ENCODE measurements around the gene EXOC6. TPM values are rescaled to one million over a fixed set of nuclear protein-coding genes. Genes with fewer than 3 reads are reported as not detected.

Gene EXOC6
- total RNA-seq, 4 donors from 2014 or later: 5.9 to 16.6 (median 11.2) TPM

DNA sequence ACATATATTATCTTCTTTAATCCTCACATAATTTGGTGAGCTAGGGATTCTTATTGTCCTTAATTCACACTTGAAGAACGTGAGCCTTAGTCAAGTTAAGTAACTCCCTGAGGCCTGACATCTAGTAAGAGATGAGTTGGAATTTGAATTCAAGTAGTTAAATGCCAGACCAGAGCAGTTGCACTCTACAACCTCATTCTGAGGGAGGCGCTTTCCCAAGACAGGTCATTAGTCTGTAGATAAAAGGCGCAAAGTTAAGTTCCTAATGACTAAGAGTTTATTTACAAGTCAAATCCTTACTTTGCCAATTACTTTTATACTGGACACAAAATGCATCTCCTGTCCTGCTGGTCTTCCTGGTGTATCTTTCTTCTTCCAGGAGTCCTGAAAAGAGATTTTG lies 3.6 kb upstream of the EXOC6 start:
- no peaks in the 10 kb centered on the region for H3K9me3 ChIP-seq
- H3K27me3 ChIP-seq: no peaks in the 10 kb centered on the region
- TF ChIP-seq, protein P1, sequence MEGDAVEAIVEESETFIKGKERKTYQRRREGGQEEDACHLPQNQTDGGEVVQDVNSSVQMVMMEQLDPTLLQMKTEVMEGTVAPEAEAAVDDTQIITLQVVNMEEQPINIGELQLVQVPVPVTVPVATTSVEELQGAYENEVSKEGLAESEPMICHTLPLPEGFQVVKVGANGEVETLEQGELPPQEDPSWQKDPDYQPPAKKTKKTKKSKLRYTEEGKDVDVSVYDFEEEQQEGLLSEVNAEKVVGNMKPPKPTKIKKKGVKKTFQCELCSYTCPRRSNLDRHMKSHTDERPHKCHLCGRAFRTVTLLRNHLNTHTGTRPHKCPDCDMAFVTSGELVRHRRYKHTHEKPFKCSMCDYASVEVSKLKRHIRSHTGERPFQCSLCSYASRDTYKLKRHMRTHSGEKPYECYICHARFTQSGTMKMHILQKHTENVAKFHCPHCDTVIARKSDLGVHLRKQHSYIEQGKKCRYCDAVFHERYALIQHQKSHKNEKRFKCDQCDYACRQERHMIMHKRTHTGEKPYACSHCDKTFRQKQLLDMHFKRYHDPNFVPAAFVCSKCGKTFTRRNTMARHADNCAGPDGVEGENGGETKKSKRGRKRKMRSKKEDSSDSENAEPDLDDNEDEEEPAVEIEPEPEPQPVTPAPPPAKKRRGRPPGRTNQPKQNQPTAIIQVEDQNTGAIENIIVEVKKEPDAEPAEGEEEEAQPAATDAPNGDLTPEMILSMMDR (IDR thresholded peaks at IDR 0.05): no peak
- no peak overlapping the region for H3K27ac ChIP-seq
- no peak for DNase-seq (ENCODE audit: low spot score in 2 of 2)
- no peak overlapping the region for H3K4me3 ChIP-seq
- 51 to 65% methylated on average over 3 of the region's 3 CpGs for WGBS, 2 donors
- H3K36me3 ChIP-seq: no peaks in the 10 kb centered on the region
- peaks cover 0 to 14% (median 3%) of the 10 kb centered on the region in 4 donors for H3K4me1 ChIP-seq

DNA sequence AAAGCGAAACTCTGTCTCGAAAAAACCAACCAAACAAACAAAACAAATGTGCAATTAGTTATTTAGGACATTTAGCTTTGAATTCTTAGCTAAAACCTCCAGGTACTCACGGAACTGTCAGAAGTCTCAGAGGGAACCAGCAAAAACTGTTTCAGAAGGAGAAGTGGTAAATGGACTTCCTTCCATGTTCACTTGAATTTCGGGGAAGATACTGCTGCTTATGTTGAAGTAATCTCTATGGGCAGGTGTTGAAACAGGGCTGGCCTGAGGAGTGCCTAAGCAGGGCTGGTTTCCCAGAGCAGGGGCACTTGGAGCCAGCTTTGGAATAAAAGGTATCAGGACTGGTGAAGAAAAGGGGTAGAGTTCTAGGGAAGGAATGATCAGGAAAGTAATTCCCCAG lies 2.4 kb upstream of the EXOC6 start:
- Histone ChIP-seq H3K9me3 (no peaks in the 10 kb centered on the region), H3K4me3 (no peak overlapping the region), H3K36me3 (no peaks in the 10 kb centered on the region), H3K27ac (no peak overlapping the region), H3K4me1 (peaks cover 0 to 20% (median 3%) of the 10 kb centered on the region in 4 donors), H3K27me3 (no peaks in the 10 kb centered on the region)
- TF ChIP-seq, protein P1 (IDR thresholded peaks at IDR 0.05): no peak
- no peak for TF ChIP-seq EP300 (IDR thresholded peaks at IDR 0.05)
- no peak for TF ChIP-seq POLR2A (IDR thresholded peaks at IDR 0.05)
- WGBS, 2 donors: 83 to 85% methylated on average over 4 of the region's 4 CpGs
- no peak for DNase-seq (ENCODE audit: low spot score in 2 of 2)

- no peaks in the 10 kb centered on the region for H3K27me3 ChIP-seq
Measured at GRCh38 chr10:92846344-92846743, 2.0 kb upstream of the EXOC6 start.

DNA sequence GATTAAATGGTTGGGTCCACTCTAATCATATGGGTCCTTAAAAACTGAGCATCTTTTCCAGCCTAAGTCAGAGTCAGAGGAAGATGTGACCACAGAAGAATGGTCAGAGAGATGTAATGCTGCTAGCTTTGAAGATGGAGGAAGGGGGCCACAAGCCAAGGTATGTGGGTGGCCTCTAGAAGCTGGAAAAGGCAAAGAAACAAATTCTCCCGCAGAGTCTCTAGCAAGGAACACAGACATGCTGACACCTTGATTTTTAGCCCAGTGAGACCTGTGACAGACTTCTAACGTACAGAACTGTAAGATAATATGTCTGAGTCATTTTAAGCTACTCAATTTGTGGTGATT lies 1.5 kb upstream of the EXOC6 start:
- no peak overlapping the region for H3K4me3 ChIP-seq
- H3K36me3 ChIP-seq: no peaks in the 10 kb centered on the region
- WGBS, 2 donors: 80 to 98% methylated on average over 2 of the region's 2 CpGs
- H3K4me1 ChIP-seq: peaks cover 0 to 20% (median 3%) of the 10 kb centered on the region in 4 donors
- DNase-seq (ENCODE audit: low spot score in 2 of 2): no peak
- TF ChIP-seq EP300 (IDR thresholded peaks at IDR 0.05) (no peak), POLR2A (IDR thresholded peaks at IDR 0.05) (no peak)
- TF ChIP-seq, protein P1 (IDR thresholded peaks at IDR 0.05): no peak
- no peaks in the 10 kb centered on the region for H3K27me3 ChIP-seq
- no peak overlapping the region for H3K27ac ChIP-seq
- no peaks in the 10 kb centered on the region for H3K9me3 ChIP-seq

More at GRCh38 chr10:92846344-92846743, 2.0 kb upstream of the EXOC6 start:
- TF ChIP-seq, protein P1 (IDR thresholded peaks at IDR 0.05): no peak
- TF ChIP-seq EP300 (IDR thresholded peaks at IDR 0.05) (no peak), POLR2A (IDR thresholded peaks at IDR 0.05) (no peak)
- H3K36me3 ChIP-seq: no peaks in the 10 kb centered on the region
- H3K4me1 ChIP-seq: peaks cover 0 to 20% (median 3%) of the 10 kb centered on the region in 4 donors
- no peak for DNase-seq (ENCODE audit: low spot score in 2 of 2)
- no peaks in the 10 kb centered on the region for H3K9me3 ChIP-seq
- H3K27ac ChIP-seq: no peak overlapping the region
- WGBS, 2 donors: 75 to 91% methylated on average over 3 of the region's 3 CpGs
- H3K4me3 ChIP-seq: no peak overlapping the region

DNA sequence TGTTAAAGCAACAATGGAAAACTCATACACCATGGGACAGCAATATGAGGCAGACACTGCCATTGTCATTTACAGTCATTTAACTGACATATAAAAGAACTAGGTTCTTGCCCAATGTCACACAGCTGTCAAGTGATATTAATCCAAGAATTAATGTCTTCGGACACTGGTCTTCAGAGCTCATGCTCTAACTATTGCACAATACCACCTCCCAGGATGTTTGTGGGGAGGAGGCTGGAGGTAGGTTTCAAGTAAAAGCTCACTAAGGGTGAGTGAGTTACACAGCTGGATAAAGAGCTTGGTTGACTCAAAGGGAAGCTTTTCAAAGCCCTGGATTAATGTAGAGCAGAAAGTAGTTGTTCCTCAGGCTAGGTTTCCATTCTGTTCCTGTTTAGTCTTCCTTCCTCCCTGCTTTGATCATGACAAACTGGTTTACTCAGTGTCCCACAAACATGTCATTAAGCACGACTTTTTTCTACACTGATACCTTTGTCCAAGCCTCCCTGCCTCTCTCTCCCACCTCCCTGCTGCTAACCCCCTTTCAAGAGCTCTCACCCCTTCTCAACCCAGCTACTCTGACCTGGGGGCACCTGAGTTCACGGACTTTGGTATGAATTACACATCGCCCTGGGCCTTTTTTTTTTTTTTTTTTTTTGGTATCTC lies 987 bp upstream of the EXOC6 start:
- Histone ChIP-seq H3K27me3 (no peaks in the 10 kb centered on the region), H3K27ac (no peak overlapping the region), H3K36me3 (no peaks in the 10 kb centered on the region), H3K9me3 (no peaks in the 10 kb centered on the region), H3K4me3 (no peak overlapping the region), H3K4me1 (peaks cover 0 to 20% (median 3%) of the 10 kb centered on the region in 4 donors)
- WGBS, 2 donors: 63 to 77% methylated on average over 4 of the region's 4 CpGs
- TF ChIP-seq, protein P1 (IDR thresholded peaks at IDR 0.05): no peak
- TF ChIP-seq EP300 (IDR thresholded peaks at IDR 0.05) (no peak), POLR2A (IDR thresholded peaks at IDR 0.05) (no peak)
- no peak for DNase-seq (ENCODE audit: low spot score in 2 of 2)
